Esophagus (tissue), 2 donors: ENCODE results near the gene NAP1L4. TPM values are rescaled to one million over a fixed set of nuclear protein-coding genes. Genes with fewer than 3 reads are reported as not detected.

ENCODE experiments used
- H3K27ac ChIP-seq, 2 donors: one replicate each; pipeline ENCODE4 v1.5.1; 2013; ENCODE audit warnings: low read depth in 2 of 2, mild to moderate bottlenecking in 2 of 2, inconsistent platforms in 1 of 2, low read length in 1 of 2, moderate library complexity in 1 of 2
- H3K27me3 ChIP-seq, 2 donors: one replicate each; pipeline ENCODE4 v1.6.1; 2013; ENCODE audit warnings: low read length in 2 of 2, control low read depth in 1 of 2, mild to moderate bottlenecking in 1 of 2; ENCODE audit not compliant: insufficient read depth in 2 of 2, control insufficient read depth in 1 of 2
- H3K36me3 ChIP-seq, 2 donors: one replicate each; pipeline ENCODE4 v1.6.1; 2013; ENCODE audit warnings: low read length in 1 of 2; ENCODE audit not compliant: control insufficient read depth in 2 of 2, insufficient read depth in 2 of 2
- H3K4me1 ChIP-seq, 2 donors: one replicate each; pipeline ENCODE4 v1.6.1; 2013; ENCODE audit warnings: low read length in 1 of 2; ENCODE audit not compliant: control insufficient read depth in 2 of 2, insufficient read depth in 2 of 2
- H3K4me3 ChIP-seq, 2 donors: one replicate each; pipeline ENCODE4 v1.5.1; 2013; ENCODE audit warnings: low read length in 2 of 2, mild to moderate bottlenecking in 2 of 2, low read depth in 1 of 2, moderate library complexity in 1 of 2
- H3K9me3 ChIP-seq, 2 donors: one replicate each; pipeline ENCODE4 v1.6.1; 2013; ENCODE audit warnings: mild to moderate bottlenecking in 2 of 2, low read depth in 1 of 2, low read length in 1 of 2, moderate library complexity in 1 of 2; ENCODE audit not compliant: control insufficient read depth in 2 of 2, insufficient read depth in 1 of 2
- WGBS, 2 donors: extraction: QIAGEN DNeasy Blood & Tissue Kit; methylation state at CpG; one replicate each; pipeline ENCODE4 v1.1.7; 2013; 5-methylcytosine and 5-hydroxymethylcytosine counted together
- polyA plus RNA-seq, 2 donors: library from polyadenylated mRNA; stranded (reverse); fragments of 200-250 nt; gene quantifications; one replicate each; pipeline ENCODE4 v1.2.3, GENCODE V29; 2013
- donor health status: healthy with polysubstance abuse.
- donor health status: Bipolar disorder and iron deficiency.

The NAP1L4 gene
- polyA plus RNA-seq, 2 donors: 66.0 to 68.6 TPM

DNA sequence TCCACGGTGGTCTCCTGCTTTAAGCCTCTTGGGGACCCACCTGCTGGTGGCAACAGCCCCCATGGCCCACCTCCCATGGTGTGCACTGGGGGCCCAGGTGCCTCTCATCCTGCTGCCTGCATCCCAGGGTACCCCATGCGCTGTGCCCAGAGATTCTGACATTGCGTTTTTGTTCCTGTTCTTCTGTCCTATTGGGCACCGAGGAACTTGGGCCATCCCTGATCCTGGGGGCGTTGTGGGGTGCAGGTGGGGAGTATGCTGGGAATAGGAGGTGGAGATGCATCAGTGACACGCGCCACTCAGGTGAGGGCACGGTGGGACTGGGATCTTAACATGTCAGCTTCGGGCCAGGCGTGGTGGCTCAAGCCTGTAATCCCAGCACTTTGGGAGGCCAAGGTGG is 12.4 kb upstream of the NAP1L4 start:
- 92 to 97% methylated on average over 10 of the region's 10 CpGs for WGBS, 2 donors
- Histone ChIP-seq H3K36me3 (peaks cover 16 to 35% of the 10 kb centered on the region in 2 donors), H3K27me3 (no peaks in the 10 kb centered on the region), H3K4me3 (no peak overlapping the region), H3K4me1 (peaks cover 11 to 38% of the 10 kb centered on the region in 2 donors), H3K27ac (peak overlapping the region; percentile 93 to 94), H3K9me3 (no peaks in the 10 kb centered on the region)

DNA sequence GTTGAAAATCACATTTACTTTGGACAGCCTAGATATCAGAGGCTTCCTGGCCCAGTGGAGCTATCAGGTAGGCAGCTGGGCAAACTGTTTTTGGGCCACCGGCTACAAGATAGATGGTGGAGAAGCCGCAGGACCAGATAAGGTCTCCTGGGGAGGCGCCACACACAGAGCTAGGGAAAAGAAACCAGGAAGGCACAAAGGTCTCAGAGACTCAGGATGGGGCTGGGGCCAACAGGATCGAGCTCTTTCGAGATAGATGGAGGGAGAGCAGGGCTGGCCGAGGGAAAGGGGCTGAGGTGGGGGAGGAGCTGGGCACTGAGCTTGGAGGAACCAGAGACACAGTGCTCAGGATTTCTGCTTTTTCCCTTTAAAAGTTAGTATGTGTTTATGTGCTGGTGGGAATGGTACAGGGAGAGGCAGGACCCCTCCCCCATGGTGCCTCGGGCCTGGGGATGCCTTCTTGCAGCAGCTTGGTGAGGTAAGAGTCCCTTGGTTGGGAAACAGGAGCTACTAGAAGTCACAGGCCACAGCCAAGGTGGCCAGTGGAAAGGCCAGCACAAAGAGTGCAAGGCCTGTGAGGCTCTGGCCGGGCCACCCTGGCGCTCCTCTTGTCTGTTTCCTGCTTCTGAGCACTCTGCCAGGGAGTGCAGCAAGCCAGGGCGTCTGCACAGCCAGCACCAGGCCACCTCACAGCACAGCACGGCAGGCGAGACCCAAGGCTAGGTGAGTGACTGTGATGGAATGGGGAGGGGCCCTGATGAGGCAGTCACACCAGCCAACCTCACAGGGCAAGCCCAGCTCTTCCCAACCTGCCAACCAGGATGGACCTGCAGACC is 11.5 kb upstream of the NAP1L4 start:
- H3K9me3 ChIP-seq: no peaks in the 10 kb centered on the region
- H3K4me1 ChIP-seq: peaks cover 11 to 38% of the 10 kb centered on the region in 2 donors
- H3K27me3 ChIP-seq: no peaks in the 10 kb centered on the region
- 56 to 63% methylated on average over 12 of the region's 12 CpGs for WGBS, 2 donors
- H3K36me3 ChIP-seq: peaks cover 12 to 32% of the 10 kb centered on the region in 2 donors
- no peak overlapping the region for H3K4me3 ChIP-seq
- peak overlapping the region; percentile 93 to 94 for H3K27ac ChIP-seq

DNA sequence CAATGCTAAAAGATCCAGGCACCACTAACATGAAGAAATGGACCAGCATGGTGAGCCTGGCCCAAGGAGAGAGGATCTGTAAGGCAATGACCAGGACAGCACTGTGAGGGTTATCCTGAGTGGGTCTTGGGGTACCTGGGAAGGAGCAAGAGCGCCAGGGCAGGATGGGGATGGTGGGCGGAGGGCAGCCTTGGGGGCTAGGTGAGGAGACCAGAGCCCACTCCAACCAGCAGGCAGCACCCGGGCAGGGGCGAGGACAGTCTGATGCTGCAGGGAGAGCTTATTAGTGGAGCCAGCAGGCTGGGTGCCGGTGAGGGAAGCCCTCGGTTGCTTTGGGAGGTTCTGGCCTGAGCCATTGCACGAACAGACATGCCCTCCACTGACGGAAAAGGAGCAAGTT is 10.7 kb upstream of the NAP1L4 start:
- no peak overlapping the region for H3K4me3 ChIP-seq
- no peaks in the 10 kb centered on the region for H3K9me3 ChIP-seq
- WGBS, 2 donors: 65 to 79% methylated on average over 8 of the region's 8 CpGs
- H3K27me3 ChIP-seq: no peaks in the 10 kb centered on the region
- H3K27ac ChIP-seq: peak overlapping the region; percentile 93 to 94
- H3K36me3 ChIP-seq: peaks cover 11 to 32% of the 10 kb centered on the region in 2 donors
- peaks cover 11 to 38% of the 10 kb centered on the region in 2 donors for H3K4me1 ChIP-seq

DNA sequence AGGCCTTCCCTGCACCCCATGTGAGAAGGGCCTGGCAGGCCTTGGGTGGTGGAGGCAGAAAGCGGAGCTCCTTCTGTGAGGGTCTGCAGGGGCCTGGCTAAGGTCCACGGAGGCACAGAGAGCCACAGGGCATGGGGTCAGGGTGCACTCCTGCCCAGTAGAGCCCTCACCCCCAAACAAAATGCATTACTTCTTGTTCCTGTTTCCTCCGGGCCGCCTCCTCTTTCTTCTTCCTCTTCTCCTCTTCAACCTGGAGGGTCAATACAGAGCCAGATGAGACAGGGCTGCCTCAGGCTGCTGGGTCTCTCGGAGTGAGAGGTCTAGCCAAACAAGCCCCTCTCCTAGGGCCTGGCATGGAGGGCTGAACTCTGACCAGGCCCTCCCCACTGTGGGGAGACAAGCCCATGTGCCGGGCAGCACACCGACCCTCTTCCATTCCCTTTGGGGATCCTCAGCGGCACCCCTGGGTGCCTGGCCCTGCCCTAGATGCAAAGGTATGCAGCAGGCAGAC is 10.3 kb upstream of the NAP1L4 start:
- Histone ChIP-seq H3K27ac (peak overlapping the region in 1 of 2 donors; percentile 93), H3K36me3 (peaks cover 8 to 31% of the 10 kb centered on the region in 2 donors), H3K9me3 (no peaks in the 10 kb centered on the region), H3K4me1 (peaks cover 11 to 38% of the 10 kb centered on the region in 2 donors), H3K27me3 (no peaks in the 10 kb centered on the region), H3K4me3 (no peak overlapping the region)
- 83 to 87% methylated on average over 8 of the region's 8 CpGs for WGBS, 2 donors

DNA sequence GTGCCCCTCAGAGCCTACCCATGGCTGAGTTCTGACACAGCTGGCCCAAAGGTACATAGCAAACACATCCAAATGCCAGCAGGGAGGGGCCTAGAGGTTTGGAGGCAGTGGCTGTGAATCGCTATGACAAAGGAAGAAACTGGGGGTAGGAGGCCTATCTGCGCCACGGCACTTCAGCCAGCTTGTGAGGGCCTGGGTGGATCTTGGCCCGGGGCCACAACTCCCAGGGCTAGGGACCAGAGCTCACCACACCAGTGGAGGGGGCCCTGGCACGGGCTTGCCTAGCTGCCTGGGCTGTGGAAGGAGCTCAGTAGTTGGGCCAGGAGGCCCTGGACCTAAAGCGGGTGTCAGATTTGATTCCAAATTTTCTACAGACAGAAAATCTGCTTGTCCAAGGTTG is 9.4 kb upstream of the NAP1L4 start:
- 45 to 71% methylated on average over 6 of the region's 6 CpGs for WGBS, 2 donors
- Histone ChIP-seq H3K9me3 (no peaks in the 10 kb centered on the region), H3K36me3 (peaks cover 8 to 28% of the 10 kb centered on the region in 2 donors), H3K27ac (peak overlapping the region; percentile 90 to 94), H3K27me3 (no peaks in the 10 kb centered on the region), H3K4me3 (no peak overlapping the region), H3K4me1 (peaks cover 11 to 38% of the 10 kb centered on the region in 2 donors)

DNA sequence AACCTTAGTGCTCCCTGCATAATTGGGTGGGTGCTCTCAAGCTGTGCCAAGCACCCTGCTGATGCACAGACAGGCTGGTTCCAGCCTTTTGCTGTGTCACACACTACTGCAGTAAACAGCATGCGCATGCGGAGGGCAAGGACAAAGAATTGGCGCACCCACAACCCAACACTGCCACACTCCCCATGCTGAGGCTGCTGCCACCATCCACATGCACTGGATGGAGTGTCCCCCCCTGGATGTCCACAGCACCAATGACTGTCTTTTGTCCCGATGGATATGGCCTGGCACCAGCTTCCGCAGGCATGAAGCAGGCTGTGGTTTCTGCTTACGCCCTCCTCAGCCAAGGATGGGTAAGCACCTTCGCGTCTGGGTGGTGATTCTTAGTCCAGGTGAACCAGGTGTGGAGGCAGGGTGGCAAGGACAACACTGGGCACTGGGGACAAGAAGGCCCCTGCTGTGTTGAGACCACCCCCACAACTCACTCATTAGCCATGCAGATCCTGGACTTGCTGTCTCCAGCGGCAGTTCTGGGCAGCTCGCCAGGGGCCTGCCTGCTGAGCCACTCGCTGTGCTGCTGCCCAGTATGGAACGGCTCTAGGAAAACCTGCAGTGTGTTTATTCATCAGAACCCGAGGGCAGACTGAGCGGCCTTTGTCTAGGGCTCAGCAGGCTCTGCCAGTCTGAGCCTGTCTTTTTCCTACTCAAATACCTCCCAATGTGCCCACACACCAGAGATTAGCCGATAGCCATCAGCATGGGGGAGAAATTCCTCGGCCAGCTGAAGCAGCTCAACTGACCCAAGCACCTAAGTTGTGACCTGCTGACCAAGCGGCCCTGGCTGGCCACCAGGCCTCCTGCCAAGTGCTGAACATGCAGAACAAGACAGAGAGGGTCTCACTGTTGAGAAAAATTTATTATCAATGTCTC is 8.2 kb upstream of the NAP1L4 start:
- Histone ChIP-seq H3K9me3 (no peaks in the 10 kb centered on the region), H3K27ac (peak overlapping the region; percentile 90 to 94), H3K4me1 (peaks cover 11 to 38% of the 10 kb centered on the region in 2 donors), H3K27me3 (no peaks in the 10 kb centered on the region), H3K36me3 (peaks cover 8 to 26% of the 10 kb centered on the region in 2 donors), H3K4me3 (no peak overlapping the region)
- 45 to 51% methylated on average over 17 of the region's 17 CpGs for whole genome bisulfite sequencing, 2 donors

DNA sequence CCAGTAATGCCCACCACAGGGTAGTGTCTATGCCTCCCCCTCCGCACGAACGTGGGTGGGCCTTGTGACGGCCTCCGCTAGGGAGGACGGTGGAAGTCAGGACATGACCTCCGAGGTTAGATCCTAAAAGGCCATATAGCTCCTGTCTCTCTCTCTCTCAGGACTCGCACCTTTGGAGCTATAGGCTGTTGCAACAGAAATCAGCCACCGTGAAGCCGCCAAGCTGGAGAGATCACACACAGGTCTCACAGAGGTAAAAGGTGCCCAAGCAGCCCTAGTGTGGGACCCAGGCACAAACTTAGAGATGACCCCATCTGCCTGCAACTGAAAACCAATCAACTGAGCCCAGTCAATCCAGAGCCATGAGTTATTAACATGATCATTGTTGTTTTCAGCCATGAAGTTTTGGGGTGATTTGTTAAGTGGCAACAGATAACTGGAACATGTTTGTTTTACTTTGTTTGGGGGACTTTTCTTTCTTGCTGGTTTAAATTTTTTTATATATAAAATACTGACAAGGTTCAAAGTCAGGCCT is 7.4 kb upstream of the NAP1L4 start:
- no peaks in the 10 kb centered on the region for H3K9me3 ChIP-seq
- no peaks in the 10 kb centered on the region for H3K27me3 ChIP-seq
- no peak overlapping the region for H3K4me3 ChIP-seq
- no peak overlapping the region for H3K27ac ChIP-seq
- H3K4me1 ChIP-seq: peaks cover 11 to 37% of the 10 kb centered on the region in 2 donors
- 89 to 96% methylated on average over 10 of the region's 10 CpGs for WGBS, 2 donors
- peaks cover 7 to 26% of the 10 kb centered on the region in 2 donors for H3K36me3 ChIP-seq

DNA sequence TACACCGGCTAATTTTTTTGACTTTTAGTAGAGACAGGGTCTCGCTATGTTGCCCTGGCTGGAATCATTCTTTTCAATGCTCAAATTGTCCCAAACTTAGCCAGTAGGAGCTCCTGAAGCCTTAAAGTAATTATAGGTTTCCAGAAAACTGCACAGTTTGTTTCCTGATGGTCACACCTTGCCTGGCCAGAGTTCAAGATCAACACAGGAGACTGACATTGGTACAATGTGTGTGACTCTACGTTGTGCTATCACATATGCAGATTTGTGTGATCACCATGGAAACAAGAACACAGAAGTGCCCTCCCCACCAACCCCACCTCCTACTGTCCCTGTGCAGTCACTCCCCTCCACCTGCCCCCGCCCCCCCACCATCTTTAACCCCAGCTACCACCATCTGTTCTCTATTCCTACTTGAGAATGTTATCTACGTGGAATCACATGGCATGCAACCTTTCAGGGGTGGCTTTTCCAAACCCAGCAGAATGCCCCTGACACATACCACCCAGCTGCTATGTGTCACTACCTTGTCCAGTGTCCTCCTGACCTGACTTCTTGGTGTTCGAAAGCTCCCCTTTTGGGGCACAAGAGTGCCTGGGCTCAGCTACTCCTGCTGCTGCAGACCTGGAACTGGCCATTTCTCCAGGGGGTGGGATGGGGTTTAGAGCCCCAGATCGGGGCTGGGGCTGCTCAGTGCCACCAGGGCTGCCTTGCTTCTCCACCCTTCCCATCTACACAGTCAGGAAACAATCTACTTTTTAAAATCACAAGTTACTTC is 6.1 kb upstream of the NAP1L4 start:
- Histone ChIP-seq H3K4me1 (peaks cover 11 to 24% of the 10 kb centered on the region in 2 donors), H3K4me3 (no peak overlapping the region), H3K27ac (no peak overlapping the region), H3K27me3 (no peaks in the 10 kb centered on the region), H3K36me3 (peaks cover 3 to 18% of the 10 kb centered on the region in 2 donors), H3K9me3 (no peaks in the 10 kb centered on the region)
- 80 to 85% methylated on average over 6 to 7 of the region's 7 CpGs for WGBS, 2 donors
